ENCODE results near the gene PPM1H. TPM values are rescaled to one million over a fixed set of nuclear protein-coding genes. Genes with fewer than 3 reads are reported as not detected.

The PPM1H gene
- total RNA-seq, 1 experiment from 2014 or later = 37.1 TPM

- Mint-ChIP-seq H3K9me3 (no peaks in the 10 kb centered on the region), H3K27ac (no peak overlapping the region), H3K36me3 (no peaks in the 10 kb centered on the region), H3K27me3 (ENCODE audit: low read depth) (no peaks in the 10 kb centered on the region), H3K4me1 (peaks cover 79% of the 10 kb centered on the region), H3K4me3 (no peak overlapping the region)
- ATAC-seq (no peak), DNase-seq (ENCODE audit: low spot score) (no peak)
- TF ChIP-seq ATF1 (CRISPR knock-in tag; IDR thresholded peaks at IDR 0.05) (no peak), FOXK1 (CRISPR knock-in tag; IDR thresholded peaks at IDR 0.05) (no peak), RELA (CRISPR knock-in tag; IDR thresholded peaks at IDR 0.05; ENCODE audit: borderline replicate concordance) (no peak), ZNF671 (CRISPR knock-in tag; IDR thresholded peaks at IDR 0.05) (no peak), NFYB (CRISPR knock-in tag; conservative IDR thresholded peaks at IDR 0.05; ENCODE audit: low read depth) (no peak), FOXJ3 (CRISPR knock-in tag; IDR thresholded peaks at IDR 0.05; ENCODE audit: borderline replicate concordance) (no peak), SMAD4 (CRISPR knock-in tag; IDR thresholded peaks at IDR 0.05) (no peak), IRF2 (CRISPR knock-in tag; IDR thresholded peaks at IDR 0.05; ENCODE audit: borderline replicate concordance, low read depth) (no peak), TP53 (CRISPR knock-in tag; IDR thresholded peaks at IDR 0.05) (no peak)
- TF ChIP-seq, protein P1, sequence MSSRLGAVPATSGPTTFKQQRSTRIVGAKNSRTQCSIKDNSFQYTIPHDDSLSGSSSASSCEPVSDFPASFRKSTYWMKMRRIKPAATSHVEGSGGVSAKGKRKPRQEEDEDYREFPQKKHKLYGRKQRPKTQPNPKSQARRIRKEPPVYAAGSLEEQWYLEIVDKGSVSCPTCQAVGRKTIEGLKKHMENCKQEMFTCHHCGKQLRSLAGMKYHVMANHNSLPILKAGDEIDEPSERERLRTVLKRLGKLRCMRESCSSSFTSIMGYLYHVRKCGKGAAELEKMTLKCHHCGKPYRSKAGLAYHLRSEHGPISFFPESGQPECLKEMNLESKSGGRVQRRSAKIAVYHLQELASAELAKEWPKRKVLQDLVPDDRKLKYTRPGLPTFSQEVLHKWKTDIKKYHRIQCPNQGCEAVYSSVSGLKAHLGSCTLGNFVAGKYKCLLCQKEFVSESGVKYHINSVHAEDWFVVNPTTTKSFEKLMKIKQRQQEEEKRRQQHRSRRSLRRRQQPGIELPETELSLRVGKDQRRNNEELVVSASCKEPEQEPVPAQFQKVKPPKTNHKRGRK (CRISPR knock-in tag; IDR thresholded peaks at IDR 0.05; ENCODE audit: borderline replicate concordance) = no peak
- TF ChIP-seq, protein P2, sequence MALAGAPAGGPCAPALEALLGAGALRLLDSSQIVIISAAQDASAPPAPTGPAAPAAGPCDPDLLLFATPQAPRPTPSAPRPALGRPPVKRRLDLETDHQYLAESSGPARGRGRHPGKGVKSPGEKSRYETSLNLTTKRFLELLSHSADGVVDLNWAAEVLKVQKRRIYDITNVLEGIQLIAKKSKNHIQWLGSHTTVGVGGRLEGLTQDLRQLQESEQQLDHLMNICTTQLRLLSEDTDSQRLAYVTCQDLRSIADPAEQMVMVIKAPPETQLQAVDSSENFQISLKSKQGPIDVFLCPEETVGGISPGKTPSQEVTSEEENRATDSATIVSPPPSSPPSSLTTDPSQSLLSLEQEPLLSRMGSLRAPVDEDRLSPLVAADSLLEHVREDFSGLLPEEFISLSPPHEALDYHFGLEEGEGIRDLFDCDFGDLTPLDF (CRISPR knock-in tag; IDR thresholded peaks at IDR 0.05) = no peak
- TF ChIP-seq, protein P3, sequence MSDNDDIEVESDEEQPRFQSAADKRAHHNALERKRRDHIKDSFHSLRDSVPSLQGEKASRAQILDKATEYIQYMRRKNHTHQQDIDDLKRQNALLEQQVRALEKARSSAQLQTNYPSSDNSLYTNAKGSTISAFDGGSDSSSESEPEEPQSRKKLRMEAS (CRISPR knock-in tag; IDR thresholded peaks at IDR 0.05) = no peak
- POLR2A ChIA-PET = no interaction called here
- CTCF ChIA-PET = interaction anchor here (1.7 kb wide), 1 partner anchor 17 kb away, joined by 11 read pairs; the partner anchor contains the start of gene PPM1H
Observed at GRCh38 chr12:62917926-62918325, 17.0 kb downstream of the PPM1H start.

DNA sequence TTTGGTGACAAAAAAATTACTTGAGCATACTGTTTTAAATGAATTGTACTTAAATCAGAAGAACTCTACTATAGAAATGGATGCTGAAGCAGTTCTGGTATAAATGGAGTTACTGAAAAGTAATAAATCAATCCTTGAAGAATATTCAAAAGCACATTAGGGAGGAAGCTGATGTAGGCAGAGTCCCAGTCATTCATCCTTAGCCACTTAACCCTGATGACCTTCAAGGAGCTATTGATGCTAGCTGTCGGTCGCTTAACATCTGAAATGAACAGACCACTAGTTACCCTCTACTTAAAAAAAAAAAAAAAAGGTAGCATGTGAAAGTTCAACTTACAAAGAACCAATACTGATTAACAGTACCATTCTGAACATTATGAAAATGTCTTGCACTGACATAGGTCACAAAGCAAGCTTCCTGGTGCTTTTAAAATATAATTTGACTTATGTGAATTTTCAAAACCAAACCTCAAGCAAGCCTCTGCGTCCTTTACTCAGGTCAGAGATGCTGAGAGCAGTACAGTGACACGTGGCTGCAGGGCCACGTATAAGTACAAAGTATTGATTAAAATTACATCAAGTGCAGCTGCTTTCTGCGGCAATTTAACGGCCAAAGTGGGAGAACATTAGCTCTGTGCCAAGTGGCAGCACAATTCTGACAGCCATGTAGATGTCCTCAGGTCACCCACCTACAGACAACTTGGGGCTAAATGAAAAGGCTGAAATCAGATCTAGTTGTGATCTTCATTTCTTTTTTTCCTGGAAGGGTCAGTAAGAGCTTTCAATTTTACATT lies 18.1 kb downstream of the PPM1H start:
- POLR2A ChIA-PET = interaction anchor here (0.6 kb wide), 1 partner anchor 9 kb away, joined by 3 read pairs; no protein-coding TSS in a partner anchor
- Mint-ChIP-seq H3K4me1 (peaks cover 76% of the 10 kb centered on the region), H3K36me3 (no peaks in the 10 kb centered on the region), H3K27ac (peak overlapping the region; percentile 15; the same call in 1 of the 2 replicates), H3K4me3 (no peak overlapping the region), H3K9me3 (no peaks in the 10 kb centered on the region), H3K27me3 (ENCODE audit: low read depth) (no peaks in the 10 kb centered on the region)
- TF ChIP-seq, protein P4, sequence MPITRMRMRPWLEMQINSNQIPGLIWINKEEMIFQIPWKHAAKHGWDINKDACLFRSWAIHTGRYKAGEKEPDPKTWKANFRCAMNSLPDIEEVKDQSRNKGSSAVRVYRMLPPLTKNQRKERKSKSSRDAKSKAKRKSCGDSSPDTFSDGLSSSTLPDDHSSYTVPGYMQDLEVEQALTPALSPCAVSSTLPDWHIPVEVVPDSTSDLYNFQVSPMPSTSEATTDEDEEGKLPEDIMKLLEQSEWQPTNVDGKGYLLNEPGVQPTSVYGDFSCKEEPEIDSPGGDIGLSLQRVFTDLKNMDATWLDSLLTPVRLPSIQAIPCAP (CRISPR knock-in tag; IDR thresholded peaks at IDR 0.05) = no peak
- no peak for TF ChIP-seq CBFB (CRISPR knock-in tag; IDR thresholded peaks at IDR 0.05; ENCODE audit: low read depth)
- TF ChIP-seq, protein P2 (CRISPR knock-in tag; IDR thresholded peaks at IDR 0.05) = no peak
- TF ChIP-seq, protein P3 (CRISPR knock-in tag; IDR thresholded peaks at IDR 0.05) = no peak
- TF ChIP-seq, protein P5, sequence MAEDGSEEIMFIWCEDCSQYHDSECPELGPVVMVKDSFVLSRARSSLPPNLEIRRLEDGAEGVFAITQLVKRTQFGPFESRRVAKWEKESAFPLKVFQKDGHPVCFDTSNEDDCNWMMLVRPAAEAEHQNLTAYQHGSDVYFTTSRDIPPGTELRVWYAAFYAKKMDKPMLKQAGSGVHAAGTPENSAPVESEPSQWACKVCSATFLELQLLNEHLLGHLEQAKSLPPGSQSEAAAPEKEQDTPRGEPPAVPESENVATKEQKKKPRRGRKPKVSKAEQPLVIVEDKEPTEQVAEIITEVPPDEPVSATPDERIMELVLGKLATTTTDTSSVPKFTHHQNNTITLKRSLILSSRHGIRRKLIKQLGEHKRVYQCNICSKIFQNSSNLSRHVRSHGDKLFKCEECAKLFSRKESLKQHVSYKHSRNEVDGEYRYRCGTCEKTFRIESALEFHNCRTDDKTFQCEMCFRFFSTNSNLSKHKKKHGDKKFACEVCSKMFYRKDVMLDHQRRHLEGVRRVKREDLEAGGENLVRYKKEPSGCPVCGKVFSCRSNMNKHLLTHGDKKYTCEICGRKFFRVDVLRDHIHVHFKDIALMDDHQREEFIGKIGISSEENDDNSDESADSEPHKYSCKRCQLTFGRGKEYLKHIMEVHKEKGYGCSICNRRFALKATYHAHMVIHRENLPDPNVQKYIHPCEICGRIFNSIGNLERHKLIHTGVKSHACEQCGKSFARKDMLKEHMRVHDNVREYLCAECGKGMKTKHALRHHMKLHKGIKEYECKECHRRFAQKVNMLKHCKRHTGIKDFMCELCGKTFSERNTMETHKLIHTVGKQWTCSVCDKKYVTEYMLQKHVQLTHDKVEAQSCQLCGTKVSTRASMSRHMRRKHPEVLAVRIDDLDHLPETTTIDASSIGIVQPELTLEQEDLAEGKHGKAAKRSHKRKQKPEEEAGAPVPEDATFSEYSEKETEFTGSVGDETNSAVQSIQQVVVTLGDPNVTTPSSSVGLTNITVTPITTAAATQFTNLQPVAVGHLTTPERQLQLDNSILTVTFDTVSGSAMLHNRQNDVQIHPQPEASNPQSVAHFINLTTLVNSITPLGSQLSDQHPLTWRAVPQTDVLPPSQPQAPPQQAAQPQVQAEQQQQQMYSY (CRISPR knock-in tag; IDR thresholded peaks at IDR 0.05) = no peak
- TF ChIP-seq ZNF396 (CRISPR knock-in tag; IDR thresholded peaks at IDR 0.05; ENCODE audit: borderline replicate concordance) = no peak
- CTCF ChIA-PET = interaction anchor here (0.8 to 1.7 kb wide), 3 partner anchors 14 to 67 kb away, joined by 3 to 11 read pairs (median 8); partner anchors contain the start of gene PPM1H
- no peak for ATAC-seq
- no peak for DNase-seq (ENCODE audit: low spot score)

Measured in WTC11 (cell line).